SHP77 (cell line): Measurements from ENCODE around the gene MAT1A.
"Not testable (repeated sequence)": the region's sequence is repeated elsewhere in the genome, so short reads cannot be mapped to it uniquely, and the experiment has no call there.

Experiments
- DNase-seq, 2 experiments: peaks; one replicate each; lab custom pipeline; 2025; lab: John Stamatoyannopoulos, UW

MAT1A gene

GRCh38 chr10:80289451-80290287 is at the start of gene MAT1A:
TSS of gene MAT1A (minus strand) at chr10:80289658. CDS start at chr10:80289423, 235 bp downstream.
- no peak for DNase-seq

GRCh38 chr10:80333983-80334382 is 44.5 kb upstream of the MAT1A start:
- DNase-seq, result no peak

- no peak for DNase-seq
Observed at GRCh38 chr10:80324891-80325364, 35.5 kb upstream of the MAT1A start.

- DNase-seq, result peak in 1 of 2 experiments; percentile 4
Observed at GRCh38 chr10:80324086-80324485, 34.6 kb upstream of the MAT1A start.

- DNase-seq, result no peak
Observed at GRCh38 chr10:80323311-80323710, 33.9 kb upstream of the MAT1A start.

GRCh38 chr10:80322711-80323110 is 33.3 kb upstream of the MAT1A start:
- DNase-seq, result no peak

GRCh38 chr10:80322158-80322557 is 32.7 kb upstream of the MAT1A start:
- no peak for DNase-seq

GRCh38 chr10:80321183-80321582 is 31.7 kb upstream of the MAT1A start:
- no peak for DNase-seq

- DNase-seq, result no peak
Observed at GRCh38 chr10:80320377-80320776, 30.9 kb upstream of the MAT1A start.

- no peak for DNase-seq
Observed at GRCh38 chr10:80319725-80320290, 30.4 kb upstream of the MAT1A start.

GRCh38 chr10:80319318-80319717 is 29.9 kb upstream of the MAT1A start:
- DNase-seq, result no peak

GRCh38 chr10:80318742-80319141 is 29.3 kb upstream of the MAT1A start:
- no peak for DNase-seq

- no peak for DNase-seq
Observed at GRCh38 chr10:80315391-80315790, 25.9 kb upstream of the MAT1A start.

GRCh38 chr10:80313523-80313922 is 24.1 kb upstream of the MAT1A start:
- no peak for DNase-seq

- DNase-seq, result not testable (repeated sequence)
Observed at GRCh38 chr10:80305989-80306388, 16.5 kb upstream of the MAT1A start.

- no peak for DNase-seq
Observed at GRCh38 chr10:80296942-80297341, 7.5 kb upstream of the MAT1A start.

- DNase-seq, result no peak
Observed at GRCh38 chr10:80292607-80293239, 3.3 kb upstream of the MAT1A start.

GRCh38 chr10:80290474-80291220 is 1.2 kb upstream of the MAT1A start:
- no peak for DNase-seq

GRCh38 chr10:80288849-80289248 is 609 bp downstream of the MAT1A start:
- no peak for DNase-seq

- no peak for DNase-seq
Observed at GRCh38 chr10:80284522-80284921, 4.9 kb downstream of the MAT1A start.

- no peak for DNase-seq
Observed at GRCh38 chr10:80283536-80284199, 5.8 kb downstream of the MAT1A start.

- DNase-seq, result no peak
Observed at GRCh38 chr10:80283119-80283518, 6.3 kb downstream of the MAT1A start.
